HG03571 (cell line): ENCODE results near the gene ACSBG1.
A peak's percentile ranks its signal among the peaks of the same experiment; 100 is the strongest.
"Not testable (repeated sequence)": the region's sequence is repeated elsewhere in the genome, so short reads cannot be mapped to it uniquely, and the experiment has no call there.

Experiments
- ATAC-seq: cut with Tn5 transposase; IDR thresholded peaks from one replicate; pipeline ENCODE4 v1.9.1; 2021; ENCODE audit not compliant: unreplicated experiment

Gene ACSBG1

GRCh38 chr15:78255421-78256043 lies 21.2 kb upstream of the ACSBG1 start:
- no peak for ATAC-seq

GRCh38 chr15:78251136-78251535 lies 16.8 kb upstream of the ACSBG1 start:
- no peak for ATAC-seq

- ATAC-seq = no peak
Measured at GRCh38 chr15:78249131-78249530, 14.8 kb upstream of the ACSBG1 start.

- no peak for ATAC-seq
Measured at GRCh38 chr15:78247911-78248310, 13.5 kb upstream of the ACSBG1 start.

- not testable (repeated sequence) for ATAC-seq
Measured at GRCh38 chr15:78245976-78246620, 11.7 kb upstream of the ACSBG1 start.

GRCh38 chr15:78245392-78245791 lies 11.0 kb upstream of the ACSBG1 start:
- not testable (repeated sequence) for ATAC-seq

- ATAC-seq = no peak
Measured at GRCh38 chr15:78244893-78245292, 10.5 kb upstream of the ACSBG1 start.

- ATAC-seq = no peak
Measured at GRCh38 chr15:78244101-78244500, 9.7 kb upstream of the ACSBG1 start.

- no peak for ATAC-seq
Measured at GRCh38 chr15:78243491-78243941, 9.2 kb upstream of the ACSBG1 start.

- ATAC-seq = no peak
Measured at GRCh38 chr15:78243058-78243457, 8.7 kb upstream of the ACSBG1 start.

GRCh38 chr15:78242128-78242527 lies 7.8 kb upstream of the ACSBG1 start:
- no peak for ATAC-seq

- no peak for ATAC-seq
Measured at GRCh38 chr15:78241017-78241416, 6.7 kb upstream of the ACSBG1 start.

- no peak for ATAC-seq
Measured at GRCh38 chr15:78239811-78240210, 5.4 kb upstream of the ACSBG1 start.

GRCh38 chr15:78237146-78237545 lies 2.8 kb upstream of the ACSBG1 start:
- ATAC-seq = no peak

- no peak for ATAC-seq
Measured at GRCh38 chr15:78236491-78236890, 2.1 kb upstream of the ACSBG1 start.

GRCh38 chr15:78233496-78233895 lies 869 bp downstream of the ACSBG1 start:
- no peak for ATAC-seq

- no peak for ATAC-seq
Measured at GRCh38 chr15:78232951-78233350, 1.4 kb downstream of the ACSBG1 start.

- ATAC-seq = no peak
Measured at GRCh38 chr15:78229431-78230406, 4.6 kb downstream of the ACSBG1 start.

- no peak for ATAC-seq
Measured at GRCh38 chr15:78228356-78228996, 5.9 kb downstream of the ACSBG1 start.

- peak; percentile 61 for ATAC-seq
Measured at GRCh38 chr15:78225783-78226541, 8.4 kb downstream of the ACSBG1 start.
